Activated naive CD4-positive, alpha-beta T cell treated with anti-CD3 and anti-CD28 coated beads, Interleukin-2, amount 50 U/mL, for 24 hours (primary cell): ENCODE data around the gene DCP2.

Experiments
- H3K27ac Mint-ChIP-seq: one replicate; pipeline ENCODE4 v1.8.0; 2021; ENCODE audit warnings: mild to moderate bottlenecking, mixed read lengths
- H3K27me3 Mint-ChIP-seq: one replicate; pipeline ENCODE4 v1.8.0; 2021; ENCODE audit warnings: mixed read lengths
- H3K36me3 Mint-ChIP-seq: one replicate; pipeline ENCODE4 v1.8.0; 2021; ENCODE audit warnings: mixed read lengths
- H3K4me1 Mint-ChIP-seq: one replicate; pipeline ENCODE4 v1.8.0; 2021; ENCODE audit warnings: mixed read lengths
- H3K4me3 Mint-ChIP-seq: one replicate; pipeline ENCODE4 v1.8.0; 2021; ENCODE audit warnings: mild to moderate bottlenecking, mixed read lengths
- H3K9me3 Mint-ChIP-seq: one replicate; pipeline ENCODE4 v1.8.0; 2021; ENCODE audit warnings: mixed read lengths

The DCP2 gene

GRCh38 chr5:112976432-112977309 is at the start of gene DCP2:
Gene DCP2 (plus strand): TSS chr5:112976798. CDS start chr5:112976934, 136 bp downstream.
- Mint-ChIP-seq H3K36me3 (peaks cover 2% of the 10 kb centered on the region), H3K27me3 (no peaks in the 10 kb centered on the region), H3K9me3 (no peaks in the 10 kb centered on the region), H3K27ac (peak within 1 kb of the TSS; percentile 98), H3K4me1 (peaks cover 49% of the 10 kb centered on the region), H3K4me3 (peak within 1 kb of the TSS; percentile 99)

- Mint-ChIP-seq H3K27ac (no peak overlapping the region), H3K36me3 (no peaks in the 10 kb centered on the region), H3K9me3 (no peaks in the 10 kb centered on the region), H3K4me1 (peaks cover 48% of the 10 kb centered on the region), H3K27me3 (no peaks in the 10 kb centered on the region), H3K4me3 (peak overlapping the region; percentile 48)
These were observed 47.1 kb upstream of the DCP2 start for GRCh38 chr5:112929336-112930081.

GRCh38 chr5:112930082-112930344 is 46.6 kb upstream of the DCP2 start:
- no peaks in the 10 kb centered on the region for H3K36me3 Mint-ChIP-seq
- H3K9me3 Mint-ChIP-seq, result no peaks in the 10 kb centered on the region
- no peaks in the 10 kb centered on the region for H3K27me3 Mint-ChIP-seq
- H3K4me3 Mint-ChIP-seq, result peak overlapping the region; percentile 48
- H3K27ac Mint-ChIP-seq, result no peak overlapping the region
- H3K4me1 Mint-ChIP-seq, result peaks cover 48% of the 10 kb centered on the region

- H3K27ac Mint-ChIP-seq, result no peak overlapping the region
- peaks cover 48% of the 10 kb centered on the region for H3K4me1 Mint-ChIP-seq
These were observed 45.1 kb upstream of the DCP2 start for GRCh38 chr5:112931473-112931872.

GRCh38 chr5:112933105-112933504 is 43.5 kb upstream of the DCP2 start:
- no peak overlapping the region for H3K27ac Mint-ChIP-seq
- no peaks in the 10 kb centered on the region for H3K27me3 Mint-ChIP-seq
- no peaks in the 10 kb centered on the region for H3K36me3 Mint-ChIP-seq
- H3K4me3 Mint-ChIP-seq, result no peak overlapping the region
- H3K9me3 Mint-ChIP-seq, result no peaks in the 10 kb centered on the region
- peaks cover 36% of the 10 kb centered on the region for H3K4me1 Mint-ChIP-seq

More at GRCh38 chr5:112931473-112931872, 45.1 kb upstream of the DCP2 start:
- H3K9me3 Mint-ChIP-seq, result no peaks in the 10 kb centered on the region
- H3K4me3 Mint-ChIP-seq, result no peak overlapping the region
- no peaks in the 10 kb centered on the region for H3K36me3 Mint-ChIP-seq
- no peaks in the 10 kb centered on the region for H3K27me3 Mint-ChIP-seq

- Mint-ChIP-seq H3K27me3 (no peaks in the 10 kb centered on the region), H3K36me3 (no peaks in the 10 kb centered on the region), H3K4me3 (no peak overlapping the region), H3K4me1 (peaks cover 29% of the 10 kb centered on the region), H3K9me3 (no peaks in the 10 kb centered on the region), H3K27ac (no peak overlapping the region)
These were observed 42.8 kb upstream of the DCP2 start for GRCh38 chr5:112933651-112934365.

GRCh38 chr5:112934366-112934663 is 42.3 kb upstream of the DCP2 start:
- Mint-ChIP-seq H3K4me3 (no peak overlapping the region), H3K9me3 (no peaks in the 10 kb centered on the region), H3K4me1 (peaks cover 24% of the 10 kb centered on the region), H3K27me3 (no peaks in the 10 kb centered on the region), H3K36me3 (no peaks in the 10 kb centered on the region), H3K27ac (no peak overlapping the region)

GRCh38 chr5:112935675-112936074 is 40.9 kb upstream of the DCP2 start:
- no peaks in the 10 kb centered on the region for H3K9me3 Mint-ChIP-seq

GRCh38 chr5:112938286-112938685 is 38.3 kb upstream of the DCP2 start:
- no peak overlapping the region for H3K27ac Mint-ChIP-seq
- no peaks in the 10 kb centered on the region for H3K4me1 Mint-ChIP-seq
- no peak overlapping the region for H3K4me3 Mint-ChIP-seq
- peaks cover 1% of the 10 kb centered on the region for H3K36me3 Mint-ChIP-seq
- H3K9me3 Mint-ChIP-seq, result no peaks in the 10 kb centered on the region
- H3K27me3 Mint-ChIP-seq, result no peaks in the 10 kb centered on the region

More at GRCh38 chr5:112935675-112936074, 40.9 kb upstream of the DCP2 start:
- Mint-ChIP-seq H3K27ac (no peak overlapping the region), H3K27me3 (no peaks in the 10 kb centered on the region), H3K36me3 (no peaks in the 10 kb centered on the region), H3K4me3 (no peak overlapping the region), H3K4me1 (peaks cover 11% of the 10 kb centered on the region)

- Mint-ChIP-seq H3K4me1 (peaks cover 6% of the 10 kb centered on the region), H3K9me3 (no peaks in the 10 kb centered on the region), H3K4me3 (no peak overlapping the region), H3K36me3 (peaks cover 1% of the 10 kb centered on the region), H3K27ac (no peak overlapping the region), H3K27me3 (no peaks in the 10 kb centered on the region)
These were observed 35.9 kb upstream of the DCP2 start for GRCh38 chr5:112940670-112941069.

- H3K27ac Mint-ChIP-seq, result no peak overlapping the region
- no peak overlapping the region for H3K4me3 Mint-ChIP-seq
These were observed 28.1 kb upstream of the DCP2 start for GRCh38 chr5:112948458-112948857.

GRCh38 chr5:112951124-112951702 is 25.4 kb upstream of the DCP2 start:
- Mint-ChIP-seq H3K27me3 (no peaks in the 10 kb centered on the region), H3K4me3 (no peak overlapping the region), H3K27ac (no peak overlapping the region), H3K36me3 (peaks cover 2% of the 10 kb centered on the region), H3K4me1 (peaks cover 5% of the 10 kb centered on the region), H3K9me3 (no peaks in the 10 kb centered on the region)

More at GRCh38 chr5:112948458-112948857, 28.1 kb upstream of the DCP2 start:
- Mint-ChIP-seq H3K9me3 (no peaks in the 10 kb centered on the region), H3K4me1 (peaks cover 16% of the 10 kb centered on the region), H3K27me3 (no peaks in the 10 kb centered on the region), H3K36me3 (peaks cover 1% of the 10 kb centered on the region)

GRCh38 chr5:112956606-112957005 is 20.0 kb upstream of the DCP2 start:
- H3K27ac Mint-ChIP-seq, result no peak overlapping the region
- peaks cover 2% of the 10 kb centered on the region for H3K36me3 Mint-ChIP-seq
- no peak overlapping the region for H3K4me3 Mint-ChIP-seq
- no peaks in the 10 kb centered on the region for H3K27me3 Mint-ChIP-seq
- no peaks in the 10 kb centered on the region for H3K9me3 Mint-ChIP-seq
- H3K4me1 Mint-ChIP-seq, result peaks cover 12% of the 10 kb centered on the region

- Mint-ChIP-seq H3K27ac (no peak overlapping the region), H3K36me3 (peaks cover 2% of the 10 kb centered on the region), H3K27me3 (no peaks in the 10 kb centered on the region), H3K9me3 (no peaks in the 10 kb centered on the region), H3K4me3 (no peak overlapping the region), H3K4me1 (peaks cover 12% of the 10 kb centered on the region)
These were observed 19.4 kb upstream of the DCP2 start for GRCh38 chr5:112957036-112957808.
